HG03439 (cell line): ENCODE measurements around the gene PM20D1.

Experiments
- ATAC-seq: cut with Tn5 transposase; IDR thresholded peaks from one replicate; pipeline ENCODE4 v1.9.1; 2021; ENCODE audit warnings: mild to moderate bottlenecking, moderate library complexity; ENCODE audit not compliant: unreplicated experiment

Gene PM20D1

DNA sequence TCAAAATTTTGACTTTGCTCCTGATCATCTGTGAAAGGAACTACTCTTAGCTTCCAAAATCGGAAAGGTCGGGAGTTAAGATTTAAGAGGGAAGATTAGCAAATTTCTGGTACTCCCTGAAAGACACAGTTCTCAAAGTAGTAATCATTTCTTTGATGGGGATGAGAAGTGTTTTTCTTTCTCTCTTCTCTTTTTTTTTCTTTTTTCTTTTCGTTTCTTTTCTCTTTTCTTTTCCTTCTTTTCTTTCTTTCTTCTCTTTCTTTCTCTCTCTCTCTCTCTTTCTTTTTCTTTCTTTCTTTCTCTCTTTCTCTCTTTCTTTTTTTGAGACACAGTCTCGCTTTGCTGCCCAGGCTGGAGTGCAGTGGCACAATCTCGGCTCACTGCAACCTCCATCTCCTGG lies 69.6 kb downstream of the PM20D1 start:
- no peak for ATAC-seq
